Spinal cord (tissue), 10 donors: ENCODE data around the gene SLC4A1AP. TPM values are rescaled to one million over a fixed set of nuclear protein-coding genes. Genes with fewer than 3 reads are reported as not detected.
A peak's percentile ranks its signal among the peaks of the same experiment; 100 is the strongest.

Experiments used
- DNase-seq, 6 donors: peaks; one replicate each; pipeline versions ENCODE4 v3.0.0 to v3.0.0-alpha.2; 2013 to 2015; ENCODE audit warnings: low spot score in 6 of 6, low read depth in 4 of 6
- H3K27ac ChIP-seq: one replicate; pipeline ENCODE4 v1.5.1; 2013; ENCODE audit warnings: low read depth, low read length, control low read depth
- H3K27me3 ChIP-seq: one replicate; pipeline ENCODE4 v1.6.1; 2013; ENCODE audit warnings: low read length; ENCODE audit not compliant: control insufficient read depth, insufficient read depth
- H3K36me3 ChIP-seq: one replicate; pipeline ENCODE4 v1.6.1; 2013; ENCODE audit warnings: low read length; ENCODE audit not compliant: control insufficient read depth, insufficient read depth
- H3K4me1 ChIP-seq: one replicate; pipeline ENCODE4 v1.6.1; 2013; ENCODE audit warnings: low read length; ENCODE audit not compliant: control insufficient read depth, insufficient read depth
- H3K4me3 ChIP-seq: one replicate; pipeline ENCODE4 v1.5.1; 2013; ENCODE audit warnings: low read depth, low read length, control low read depth
- H3K9me3 ChIP-seq: one replicate; pipeline ENCODE4 v1.6.1; 2013; ENCODE audit warnings: low read length; ENCODE audit not compliant: control insufficient read depth, insufficient read depth
- WGBS: methylation state at CpG from one replicate; pipeline ENCODE4 v1.1.5; 2013; ENCODE audit warnings: missing lambda C conversion rate; ENCODE audit not compliant: insufficient coverage; 5-methylcytosine and 5-hydroxymethylcytosine counted together
- polyA plus RNA-seq, 2 donors: library from polyadenylated mRNA; unstranded; fragments of 120-200 nt; gene quantifications; one replicate each; pipeline ENCODE4 v1.2.1, GENCODE V29; 2013; ENCODE audit not compliant: insufficient read length in 2 of 2
- total RNA-seq, 2 donors: library from RNA; depleted of rRNA in 1 of 2; stranded (reverse); fragments of 120-200 nt in 1 of 2; fragments of >200 nt in 1 of 2; gene quantifications; one replicate each; pipeline versions ENCODE4 v1.2.3 to v1.2.4, GENCODE V29; 2013 to 2014
- donor health status: healthy.

The SLC4A1AP gene
- total and polyA plus RNA-seq, 4 donors, result 28.1 to 35.5 (median 33.6) TPM

DNA sequence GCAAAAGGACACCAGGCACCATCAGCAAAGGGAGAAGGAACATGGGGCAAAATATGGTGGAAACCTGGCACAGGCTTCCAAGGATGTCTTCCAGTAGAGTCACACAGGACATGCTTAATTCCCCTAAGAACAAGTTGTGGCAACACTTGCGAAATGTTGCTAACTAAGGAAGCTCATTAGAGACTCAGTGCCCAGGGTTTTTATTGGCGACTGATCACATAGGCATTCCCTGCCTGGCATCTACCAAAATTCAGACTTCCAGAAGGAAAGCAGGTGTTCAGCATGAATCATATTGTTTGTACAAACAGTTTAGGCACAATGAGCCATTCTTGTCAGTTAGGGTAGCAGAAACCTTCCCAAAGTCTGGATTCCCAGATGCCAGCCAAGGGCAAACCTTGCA is 25.7 kb downstream of the SLC4A1AP start:
- no peak overlapping the region for H3K27ac ChIP-seq
- H3K4me1 ChIP-seq, result no peaks in the 10 kb centered on the region
- H3K4me3 ChIP-seq, result no peak overlapping the region
- no peaks in the 10 kb centered on the region for H3K27me3 ChIP-seq
- peaks cover 29% of the 10 kb centered on the region for H3K36me3 ChIP-seq
- 100% methylated on average over 1 of the region's 2 CpGs for WGBS
- H3K9me3 ChIP-seq, result no peaks in the 10 kb centered on the region
- DNase-seq, result no peak

DNA sequence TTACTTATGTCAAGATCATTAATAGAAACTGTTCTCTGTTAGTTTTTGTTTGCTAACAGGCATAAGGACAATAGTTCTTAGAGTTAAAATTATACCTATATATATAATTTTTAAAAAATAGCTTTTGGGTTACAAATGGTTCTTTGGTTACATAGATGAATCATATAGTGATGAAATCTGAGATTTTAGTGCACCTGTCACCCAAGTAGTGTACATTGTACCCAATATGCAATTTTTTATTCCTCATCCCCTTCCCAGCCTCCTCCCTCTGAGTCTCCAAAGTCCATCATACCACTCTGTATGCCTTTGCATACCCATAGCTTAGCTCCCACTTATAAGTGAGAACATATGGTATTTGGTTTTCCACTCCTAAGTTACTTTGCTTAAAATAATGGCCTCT is 26.4 kb downstream of the SLC4A1AP start:
- H3K27ac ChIP-seq, result no peak overlapping the region
- no peaks in the 10 kb centered on the region for H3K27me3 ChIP-seq
- H3K36me3 ChIP-seq, result peaks cover 29% of the 10 kb centered on the region
- H3K4me3 ChIP-seq, result no peak overlapping the region
- DNase-seq, result no peak
- no peaks in the 10 kb centered on the region for H3K4me1 ChIP-seq
- no peaks in the 10 kb centered on the region for H3K9me3 ChIP-seq

DNA sequence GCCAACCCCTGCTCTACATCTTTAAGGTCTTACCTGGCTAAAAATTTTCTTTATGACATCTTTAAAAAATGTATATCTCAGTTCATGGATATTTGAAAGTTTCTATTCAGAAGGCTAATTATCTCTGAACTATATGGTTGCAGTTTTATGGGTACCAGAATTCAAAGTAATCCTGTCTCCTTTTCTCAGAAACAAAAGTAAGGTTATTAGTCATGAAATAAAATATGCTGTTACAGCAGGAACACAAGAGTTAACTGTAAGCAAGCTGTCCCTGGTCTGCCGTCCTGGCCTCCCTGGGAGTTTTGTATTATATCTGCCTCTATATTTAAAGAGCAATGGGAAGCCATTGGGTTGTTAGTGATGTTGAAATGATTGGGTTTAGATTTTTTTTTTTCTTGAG is 34.0 kb downstream of the SLC4A1AP start:
- DNase-seq, result no peak
- no peak overlapping the region for H3K27ac ChIP-seq
- H3K36me3 ChIP-seq, result peaks cover 8% of the 10 kb centered on the region
- WGBS, result 100% methylated on average over 1 of the region's 1 CpG
- H3K4me1 ChIP-seq, result no peaks in the 10 kb centered on the region
- no peak overlapping the region for H3K4me3 ChIP-seq
- H3K27me3 ChIP-seq, result no peaks in the 10 kb centered on the region
- no peaks in the 10 kb centered on the region for H3K9me3 ChIP-seq

DNA sequence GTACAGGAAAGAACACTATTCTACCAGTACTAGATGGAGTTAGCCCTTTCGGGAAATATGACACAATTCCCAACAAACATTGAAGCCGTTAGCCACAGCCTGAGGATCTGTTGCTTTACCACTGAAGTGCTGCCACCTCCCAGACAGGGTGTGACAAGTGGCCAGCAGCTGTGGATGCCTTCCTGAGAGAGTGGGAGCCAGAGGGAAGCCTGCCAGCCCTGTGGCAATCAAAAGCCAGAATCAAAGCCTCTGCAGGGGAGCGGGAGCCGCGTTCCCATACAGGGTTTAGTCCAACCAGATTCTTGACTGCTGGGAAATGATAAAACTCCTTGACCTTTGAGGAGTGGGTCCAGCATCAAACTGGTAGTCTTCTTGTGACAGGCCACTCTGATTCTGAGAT is 38.0 kb downstream of the SLC4A1AP start:
- 28% methylated on average over 4 of the region's 5 CpGs for WGBS
- Histone ChIP-seq H3K4me3 (no peak overlapping the region), H3K27ac (no peak overlapping the region), H3K36me3 (peaks cover 2% of the 10 kb centered on the region), H3K27me3 (no peaks in the 10 kb centered on the region), H3K4me1 (peaks cover 3% of the 10 kb centered on the region), H3K9me3 (no peaks in the 10 kb centered on the region)
- peak in 2 of 6 donors; percentile 35 to 37 for DNase-seq

DNA sequence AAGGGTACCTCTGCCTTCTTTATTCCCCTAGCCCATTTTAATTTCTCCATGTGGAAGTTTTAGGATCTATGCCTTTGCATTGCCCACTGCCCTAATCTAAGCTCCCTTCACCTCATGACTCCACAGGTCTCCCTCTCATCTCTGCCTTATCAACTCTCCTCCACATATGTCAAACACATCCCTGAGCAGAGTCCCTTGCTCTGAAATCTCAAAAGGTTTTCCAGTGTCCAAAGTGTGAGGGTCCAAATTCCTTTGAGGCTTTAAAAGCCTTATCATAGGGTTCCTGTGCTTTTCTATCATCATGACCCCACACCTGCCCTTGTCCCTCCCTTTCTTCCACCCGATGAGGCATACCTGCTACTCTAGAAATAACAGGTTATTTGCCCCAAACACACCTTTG is 38.6 kb downstream of the SLC4A1AP start:
- WGBS, result no CpG with 5 or more reads among the region's 1 CpG
- H3K36me3 ChIP-seq, result peaks cover 2% of the 10 kb centered on the region
- no peaks in the 10 kb centered on the region for H3K9me3 ChIP-seq
- H3K4me3 ChIP-seq, result no peak overlapping the region
- peaks cover 3% of the 10 kb centered on the region for H3K4me1 ChIP-seq
- no peak for DNase-seq
- H3K27ac ChIP-seq, result no peak overlapping the region
- no peaks in the 10 kb centered on the region for H3K27me3 ChIP-seq

DNA sequence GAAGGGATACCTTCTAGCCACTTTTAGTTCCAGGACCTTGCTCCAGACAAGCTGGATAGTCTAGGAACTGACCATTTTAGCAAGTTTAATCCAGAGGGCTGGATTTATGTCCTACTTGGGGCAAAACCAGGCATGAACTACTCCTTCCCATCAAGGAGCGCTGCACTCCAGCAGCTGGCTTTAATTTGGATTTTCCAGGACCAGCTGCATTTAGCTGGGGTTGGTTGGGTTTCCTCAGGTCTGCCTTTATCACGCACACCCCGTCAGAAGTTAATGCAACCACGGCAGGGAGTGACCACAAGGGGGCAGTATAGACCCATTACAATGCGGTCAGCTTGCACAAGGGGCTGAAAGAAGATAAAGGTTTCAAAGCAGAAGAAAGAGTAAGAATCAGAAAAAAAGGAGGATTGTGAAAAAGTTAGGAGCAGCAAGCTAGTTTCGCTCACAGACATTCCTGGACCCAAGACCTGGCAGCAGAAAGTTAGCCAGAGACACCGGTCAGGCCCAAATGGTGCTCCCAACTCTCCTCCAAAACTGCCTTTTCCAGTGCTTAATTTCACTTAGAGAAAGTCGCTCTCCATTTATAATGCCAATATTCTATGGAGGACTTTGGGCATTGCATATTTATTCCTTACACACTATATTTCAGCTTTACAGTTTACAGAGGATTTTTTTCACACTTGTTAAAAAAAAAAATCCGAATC is 40.1 kb downstream of the SLC4A1AP start:
- Histone ChIP-seq H3K27me3 (no peaks in the 10 kb centered on the region), H3K9me3 (no peaks in the 10 kb centered on the region), H3K4me1 (peaks cover 3% of the 10 kb centered on the region), H3K36me3 (peaks cover 2% of the 10 kb centered on the region), H3K27ac (no peak overlapping the region), H3K4me3 (no peak overlapping the region)
- peak in 5 of 6 donors; percentile 70 to 96 (median 82) for DNase-seq
- WGBS, result 6% methylated on average over 7 of the region's 9 CpGs

DNA sequence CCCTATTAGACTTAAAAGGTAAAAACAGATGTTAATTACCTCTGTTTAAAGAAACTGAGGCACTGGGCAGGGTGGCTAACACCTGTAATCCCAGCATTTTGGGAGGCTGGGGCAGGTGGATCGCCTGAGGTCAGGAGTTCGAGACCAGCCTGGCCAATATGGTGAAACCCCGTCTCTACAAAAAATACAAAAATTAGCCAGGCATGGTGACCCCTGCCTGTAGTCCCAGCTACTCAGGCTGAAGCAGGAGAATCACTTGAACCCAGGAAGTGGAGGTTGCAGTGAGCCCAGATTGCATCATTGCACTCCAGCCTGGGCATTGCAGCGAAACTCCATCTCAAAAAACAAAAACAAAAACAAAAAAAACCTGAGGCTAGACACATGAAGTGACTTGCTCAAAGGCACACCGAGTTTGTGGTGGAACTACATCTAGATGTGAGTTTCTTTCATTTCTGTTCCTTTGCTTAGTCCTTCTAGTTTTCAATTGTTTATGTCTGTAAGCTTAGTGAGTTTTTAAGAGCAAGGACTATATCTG is 40.7 kb downstream of the SLC4A1AP start:
- H3K27me3 ChIP-seq, result no peaks in the 10 kb centered on the region
- no peak for DNase-seq
- no peaks in the 10 kb centered on the region for H3K36me3 ChIP-seq
- H3K4me3 ChIP-seq, result no peak overlapping the region
- no peaks in the 10 kb centered on the region for H3K9me3 ChIP-seq
- no peak overlapping the region for H3K27ac ChIP-seq
- peaks cover 3% of the 10 kb centered on the region for H3K4me1 ChIP-seq
- 94% methylated on average over 3 of the region's 5 CpGs for WGBS

DNA sequence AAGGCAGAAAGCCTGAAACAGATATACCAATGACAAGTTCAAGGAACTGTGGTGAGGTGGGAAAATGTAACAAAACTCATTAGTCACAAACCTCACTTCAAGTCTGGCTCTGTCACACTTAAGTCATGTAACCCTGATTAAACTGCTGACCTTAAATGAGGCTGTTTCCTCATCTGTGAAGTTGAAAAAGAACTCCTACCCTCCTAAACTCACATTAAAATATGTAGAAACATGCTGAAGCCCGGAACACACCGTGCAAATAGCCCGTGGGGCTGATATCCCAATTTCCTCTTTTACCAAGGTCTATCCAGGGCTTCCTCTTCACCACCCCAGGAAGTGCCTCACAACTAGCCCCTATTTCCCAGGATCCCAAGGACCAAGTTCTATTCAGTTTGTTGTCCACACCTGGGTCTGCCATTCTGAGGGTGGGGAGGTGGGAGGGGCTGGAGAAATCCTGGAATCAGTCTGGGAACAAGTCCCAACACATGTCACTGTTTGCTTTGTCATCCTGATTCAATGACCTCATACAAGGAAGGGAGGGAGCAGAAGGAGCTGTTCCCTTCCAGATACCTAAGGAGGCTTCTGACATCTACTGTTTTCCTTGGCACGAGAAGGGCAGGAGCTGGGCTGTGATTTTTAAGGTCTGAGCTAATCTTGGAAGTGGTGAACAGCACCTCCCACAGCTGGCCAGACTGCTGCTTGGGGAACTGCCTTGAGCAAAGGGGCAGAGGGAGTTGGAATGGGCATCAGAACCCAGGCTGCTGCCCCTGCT is 42.3 kb downstream of the SLC4A1AP start:
- Histone ChIP-seq H3K36me3 (no peaks in the 10 kb centered on the region), H3K27ac (peak overlapping the region; percentile 43), H3K4me3 (no peak overlapping the region), H3K4me1 (peaks cover 3% of the 10 kb centered on the region), H3K27me3 (no peaks in the 10 kb centered on the region), H3K9me3 (no peaks in the 10 kb centered on the region)
- DNase-seq, result peak in 2 of 6 donors; percentile 5 to 74
- 65% methylated on average over 4 of the region's 4 CpGs for WGBS

DNA sequence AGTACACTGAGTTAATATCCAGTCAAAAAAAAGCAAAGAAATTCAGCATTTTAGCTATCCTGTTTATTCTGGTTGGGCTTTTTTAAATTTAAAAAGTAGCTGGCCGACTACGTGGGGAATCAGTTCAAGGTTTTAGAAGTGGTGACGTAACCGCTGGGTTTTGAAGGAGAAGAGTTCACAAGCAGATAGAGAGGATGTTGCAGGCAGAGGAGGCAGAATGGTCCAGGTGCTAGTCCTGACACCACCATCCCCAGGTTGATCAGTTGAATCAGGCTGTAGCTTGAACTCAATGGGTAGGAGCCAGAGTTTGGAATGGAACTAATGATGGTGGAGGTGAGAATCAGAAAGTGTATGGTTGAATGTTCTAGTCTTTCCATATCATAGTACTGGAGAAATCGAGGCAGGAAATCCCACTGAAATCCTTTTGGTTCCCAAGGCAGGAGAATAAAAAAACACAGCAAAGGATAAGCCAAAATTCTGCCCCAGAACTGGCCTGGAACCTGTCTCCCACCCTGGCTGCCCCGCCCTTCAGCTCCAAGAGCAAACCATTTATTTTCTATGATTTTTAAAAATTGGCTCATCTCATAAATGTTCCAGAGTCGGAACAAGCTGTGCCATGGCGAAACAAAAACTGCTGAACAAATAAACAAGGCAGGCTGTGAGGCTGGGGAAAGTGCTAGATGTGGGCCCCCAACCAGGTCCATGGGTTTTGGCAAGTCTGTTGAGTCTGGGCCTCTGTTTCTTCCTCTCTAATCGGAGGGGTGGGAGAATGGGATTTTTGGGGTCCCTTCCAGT is 44.0 kb downstream of the SLC4A1AP start:
- no peaks in the 10 kb centered on the region for H3K9me3 ChIP-seq
- 84% methylated on average over 8 of the region's 9 CpGs for WGBS
- no peaks in the 10 kb centered on the region for H3K27me3 ChIP-seq
- no peak overlapping the region for H3K27ac ChIP-seq
- no peaks in the 10 kb centered on the region for H3K36me3 ChIP-seq
- H3K4me3 ChIP-seq, result no peak overlapping the region
- peaks cover 3% of the 10 kb centered on the region for H3K4me1 ChIP-seq
- DNase-seq, result no peak
